CD14-positive monocyte (primary cell): ENCODE data around the gene PEMT. TPM values are rescaled to one million over a fixed set of nuclear protein-coding genes. Genes with fewer than 3 reads are reported as not detected.

Source experiments
- DNase-seq, 3 donors: peaks; one replicate each; pipeline ENCODE4 v3.0.0-alpha.2; 2011 to 2022
- H2AFZ ChIP-seq: 2 replicates; pipeline ENCODE4 v1.6.0; 2012; ENCODE audit warnings: mild to moderate bottlenecking, low read depth, low read length, inconsistent platforms; ENCODE audit not compliant: insufficient read depth, poor library complexity, severe bottlenecking
- H3K27ac ChIP-seq, 2 donors: 1 replicate in 1 of 2; 2 replicates in 1 of 2; pipeline ENCODE4 v1.5.1; 2012 to 2013; ENCODE audit warnings: low read length in 2 of 2, control low read depth in 1 of 2, inconsistent platforms in 1 of 2, low read depth in 1 of 2, mild to moderate bottlenecking in 1 of 2
- H3K27me3 ChIP-seq, 2 donors: one replicate each; pipeline versions ENCODE4 v1.6.0 to v1.6.1; 2011 to 2013; ENCODE audit warnings: low read length in 2 of 2; ENCODE audit not compliant: control insufficient read depth in 2 of 2, insufficient read depth in 2 of 2
- H3K36me3 ChIP-seq, 2 donors: replicated peaks in 1 of 2; 1 replicate in 1 of 2; 2 replicates in 1 of 2; pipeline versions ENCODE4 v1.5.1 to v1.6.1; 2012 to 2013; ENCODE audit warnings: low read length in 2 of 2, control low read depth in 1 of 2, inconsistent platforms in 1 of 2, mild to moderate bottlenecking in 1 of 2; ENCODE audit not compliant: insufficient read depth in 2 of 2, control insufficient read depth in 1 of 2
- H3K4me1 ChIP-seq, 2 donors: 1 replicate in 1 of 2; 2 replicates in 1 of 2; pipeline versions ENCODE4 v1.5.1 to v1.6.1; 2012 to 2013; ENCODE audit warnings: low read length in 2 of 2, control low read depth in 1 of 2, inconsistent platforms in 1 of 2, mild to moderate bottlenecking in 1 of 2, moderate library complexity in 1 of 2; ENCODE audit not compliant: insufficient read depth in 2 of 2, control insufficient read depth in 1 of 2
- H3K4me2 ChIP-seq: replicated peaks from 2 replicates; pipeline ENCODE3; 2012; ENCODE audit warnings: low read length, moderate library complexity, mild to moderate bottlenecking; ENCODE audit not compliant: poor library complexity, severe bottlenecking; ENCODE audit errors: extremely low read depth
- H3K4me3 ChIP-seq, 3 experiments: fragments of 200-600 bp in 1 of 3; sonication (generic) in 1 of 3; replicated peaks in 1 of 3; 1 replicate in 2 of 3; 2 replicates in 1 of 3; pipeline ENCODE4 v1.5.1; 2011 to 2013; ENCODE audit warnings: low read length in 3 of 3, mild to moderate bottlenecking in 3 of 3, control low read depth in 2 of 3, low read depth in 2 of 3, inconsistent platforms in 1 of 3, moderate library complexity in 1 of 3
- H3K79me2 ChIP-seq: 2 replicates; pipeline ENCODE4 v1.6.0; 2012; ENCODE audit warnings: mild to moderate bottlenecking, control low read depth, inconsistent platforms, low read length, moderate library complexity; ENCODE audit not compliant: insufficient read depth
- H3K9ac ChIP-seq: 2 replicates; pipeline ENCODE4 v1.6.0; 2017; ENCODE audit warnings: low read length, mild to moderate bottlenecking; ENCODE audit not compliant: insufficient read depth, poor library complexity, severe bottlenecking
- H3K9me3 ChIP-seq, 2 donors: replicated peaks in 1 of 2; 1 replicate in 1 of 2; 2 replicates in 1 of 2; pipeline versions ENCODE4 v1.5.1 to v1.6.1; 2012 to 2013; ENCODE audit warnings: low read length in 2 of 2, control low read depth in 1 of 2; ENCODE audit not compliant: control insufficient read depth in 1 of 2, insufficient read depth in 1 of 2
- H4K20me1 ChIP-seq: 2 replicates; pipeline ENCODE4 v1.6.0; 2012; ENCODE audit warnings: mild to moderate bottlenecking, low read length, control low read depth, moderate library complexity; ENCODE audit not compliant: insufficient read depth
- H3K27ac Mint-ChIP-seq, 7 donors: one replicate each; pipeline ENCODE4 v1.8.0; 2020; ENCODE audit warnings: mild to moderate bottlenecking in 7 of 7, mixed read lengths in 7 of 7, moderate library complexity in 6 of 7, inconsistent platforms in 2 of 7
- H3K27me3 Mint-ChIP-seq, 3 donors: one replicate each; pipeline ENCODE4 v1.8.0; 2021 to 2022; ENCODE audit warnings: low read depth in 3 of 3, mild to moderate bottlenecking in 3 of 3, mixed read lengths in 3 of 3, moderate library complexity in 3 of 3, inconsistent platforms in 1 of 3
- H3K36me3 Mint-ChIP-seq, 2 donors: one replicate each; pipeline ENCODE4 v1.8.0; 2020; ENCODE audit warnings: mixed read lengths in 2 of 2, inconsistent platforms in 1 of 2, mild to moderate bottlenecking in 1 of 2
- H3K4me1 Mint-ChIP-seq: one replicate; pipeline ENCODE4 v1.8.0; 2020; ENCODE audit warnings: mild to moderate bottlenecking, mixed read lengths
- H3K4me3 Mint-ChIP-seq, 2 donors: one replicate each; pipeline ENCODE4 v1.8.0; 2020; ENCODE audit warnings: mild to moderate bottlenecking in 2 of 2, mixed read lengths in 2 of 2, moderate library complexity in 1 of 2
- H3K9me3 Mint-ChIP-seq, 7 donors: one replicate each; pipeline ENCODE4 v1.8.0; 2020 to 2022; ENCODE audit warnings: mixed read lengths in 7 of 7, mild to moderate bottlenecking in 6 of 7, moderate library complexity in 6 of 7, inconsistent platforms in 2 of 7
- WGBS: methylation state at CpG from one replicate; pipeline ENCODE4 v1.1.5; 2013; ENCODE audit warnings: missing lambda C conversion rate; ENCODE audit not compliant: insufficient coverage; 5-methylcytosine and 5-hydroxymethylcytosine counted together
- intact Hi-C, 2 donors: fragments of 100-400 bp; cut with micrococcal nuclease; formaldehyde crosslinking; loops; one replicate each; pipeline versions ENCODE4 v1.15.0 to v1.15.1; 2023
- polyA plus RNA-seq, 3 donors: library from polyadenylated mRNA; depleted of rRNA in 1 of 3; unstranded in 2 of 3; stranded (reverse) in 1 of 3; fragments of 300-500 nt in 2 of 3; fragments of >200 nt in 1 of 3; fragmentation: Illumina TruSeq in 2 of 3; gene quantifications; 1 replicate in 2 of 3; 2 replicates in 1 of 3; pipeline ENCODE4 v1.2.3, GENCODE V29; 2012 to 2021
- TF ChIP-seq, protein P1 (sequence below): fragments of 200-600 bp; IDR thresholded peaks from one replicate; pipeline ENCODE4 v1.8.0; 2022; ENCODE audit warnings: antibody characterized with exemption, mild to moderate bottlenecking

PEMT gene
- polyA plus RNA-seq, 3 donors = 26.7 to 41.0 (median 38.4) TPM

DNA sequence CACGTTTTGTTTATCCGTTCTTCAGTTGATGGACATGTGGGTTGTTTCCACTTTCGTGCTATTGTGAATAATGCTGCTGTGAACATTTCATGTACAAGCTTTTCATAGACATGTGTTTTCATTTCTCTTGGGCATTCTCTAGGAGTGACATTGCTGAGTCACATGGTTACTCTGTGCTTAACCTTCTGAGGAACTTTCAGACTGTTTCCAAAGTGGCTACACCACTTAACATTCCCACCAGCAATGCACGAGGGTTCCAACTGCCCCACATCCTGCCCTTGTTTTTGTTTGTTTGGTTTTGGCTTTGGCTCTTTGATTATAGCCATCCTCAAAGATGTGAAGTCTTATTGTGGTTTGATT, 14.2 kb upstream of the PEMT start:
- Mint-ChIP-seq H3K27me3 (peaks cover 0 to 2% (median 1%) of the 10 kb centered on the region in 3 donors), H3K27ac (peak overlapping the region in 5 of 7 donors; percentile 9 to 82 (median 41)), H3K9me3 (peaks cover 0 to 2% (median 0%) of the 10 kb centered on the region in 7 donors), H3K36me3 (no peaks in the 10 kb centered on the region), H3K4me3 (no peak overlapping the region), H3K4me1 (peaks cover 27% of the 10 kb centered on the region)
- Histone ChIP-seq H3K79me2 (no peaks in the 10 kb centered on the region), H3K4me2 (no peak overlapping the region), H4K20me1 (no peaks in the 10 kb centered on the region), H3K4me3 (no peak overlapping the region), H3K36me3 (no peaks in the 10 kb centered on the region), H2AFZ (no peak overlapping the region), H3K27ac (no peak overlapping the region), H3K27me3 (no peaks in the 10 kb centered on the region), H3K9ac (no peak overlapping the region), H3K9me3 (no peaks in the 10 kb centered on the region), H3K4me1 (peaks cover 24 to 26% of the 10 kb centered on the region in 2 donors)
- no peak for DNase-seq
- TF ChIP-seq, protein P1, sequence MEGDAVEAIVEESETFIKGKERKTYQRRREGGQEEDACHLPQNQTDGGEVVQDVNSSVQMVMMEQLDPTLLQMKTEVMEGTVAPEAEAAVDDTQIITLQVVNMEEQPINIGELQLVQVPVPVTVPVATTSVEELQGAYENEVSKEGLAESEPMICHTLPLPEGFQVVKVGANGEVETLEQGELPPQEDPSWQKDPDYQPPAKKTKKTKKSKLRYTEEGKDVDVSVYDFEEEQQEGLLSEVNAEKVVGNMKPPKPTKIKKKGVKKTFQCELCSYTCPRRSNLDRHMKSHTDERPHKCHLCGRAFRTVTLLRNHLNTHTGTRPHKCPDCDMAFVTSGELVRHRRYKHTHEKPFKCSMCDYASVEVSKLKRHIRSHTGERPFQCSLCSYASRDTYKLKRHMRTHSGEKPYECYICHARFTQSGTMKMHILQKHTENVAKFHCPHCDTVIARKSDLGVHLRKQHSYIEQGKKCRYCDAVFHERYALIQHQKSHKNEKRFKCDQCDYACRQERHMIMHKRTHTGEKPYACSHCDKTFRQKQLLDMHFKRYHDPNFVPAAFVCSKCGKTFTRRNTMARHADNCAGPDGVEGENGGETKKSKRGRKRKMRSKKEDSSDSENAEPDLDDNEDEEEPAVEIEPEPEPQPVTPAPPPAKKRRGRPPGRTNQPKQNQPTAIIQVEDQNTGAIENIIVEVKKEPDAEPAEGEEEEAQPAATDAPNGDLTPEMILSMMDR = no peak
- WGBS = no CpG with 5 or more reads among the region's 4 CpGs
- intact Hi-C loops = no loop called here

DNA sequence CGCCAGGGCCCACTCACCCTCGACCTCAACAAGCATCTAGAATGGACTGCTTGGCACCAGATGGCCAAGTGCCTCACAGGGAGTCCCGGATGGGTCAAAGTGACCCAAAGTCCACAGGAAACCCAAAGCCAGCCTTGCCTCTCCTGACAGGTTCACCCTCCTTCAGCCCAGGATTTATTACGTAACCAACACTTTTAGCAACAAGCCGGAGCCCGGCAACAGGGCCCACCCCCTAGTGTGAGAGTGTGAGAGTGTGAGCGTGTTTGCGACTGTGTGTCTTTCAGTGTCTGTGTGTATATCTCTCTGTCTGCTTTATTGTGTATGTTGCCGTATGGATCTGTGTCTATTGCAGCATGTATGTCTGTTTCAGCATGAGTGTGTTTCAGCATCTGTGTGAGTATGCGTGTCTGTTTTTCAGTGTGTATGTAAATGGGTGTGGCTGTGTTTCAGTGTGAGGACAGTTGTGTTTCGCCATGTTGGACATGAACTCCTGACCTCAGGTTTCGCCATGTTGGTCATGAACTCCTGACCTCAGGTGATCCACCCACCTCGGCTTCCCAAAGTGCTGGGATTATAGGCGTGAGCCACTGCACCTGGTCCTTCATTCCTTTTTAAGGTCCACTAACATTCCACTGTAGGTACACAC, 13.7 kb upstream of the PEMT start:
- H3K36me3 ChIP-seq = no peaks in the 10 kb centered on the region
- peak overlapping the region; percentile 1 for H2AFZ ChIP-seq
- H3K27me3 ChIP-seq = no peaks in the 10 kb centered on the region
- peak overlapping the region in 1 of 2 donors; percentile 76 for H3K4me3 Mint-ChIP-seq
- H3K79me2 ChIP-seq = no peaks in the 10 kb centered on the region
- no peaks in the 10 kb centered on the region for H3K36me3 Mint-ChIP-seq
- peaks cover 24 to 26% of the 10 kb centered on the region in 2 donors for H3K4me1 ChIP-seq
- peaks cover 0 to 2% (median 0%) of the 10 kb centered on the region in 7 donors for H3K9me3 Mint-ChIP-seq
- peak overlapping the region; percentile 4 for H3K4me2 ChIP-seq
- H3K27ac Mint-ChIP-seq = peak overlapping the region in 5 of 7 donors; percentile 37 to 82 (median 41)
- H3K27ac ChIP-seq = no peak overlapping the region
- intact Hi-C loops = no loop called here
- peaks cover 0 to 2% (median 1%) of the 10 kb centered on the region in 3 donors for H3K27me3 Mint-ChIP-seq
- H3K9me3 ChIP-seq = no peaks in the 10 kb centered on the region
- H3K4me3 ChIP-seq = no peak overlapping the region
- TF ChIP-seq, protein P1 = no peak
- H3K9ac ChIP-seq = no peak overlapping the region
- H4K20me1 ChIP-seq = no peaks in the 10 kb centered on the region
- peak in 1 of 3 donors; percentile 8 for DNase-seq
- 71% methylated on average over 11 of the region's 14 CpGs for WGBS
- peaks cover 27% of the 10 kb centered on the region for H3K4me1 Mint-ChIP-seq
